ENCODE data around the gene NDST3. TPM values are rescaled to one million over a fixed set of nuclear protein-coding genes. Genes with fewer than 3 reads are reported as not detected.

The NDST3 gene
- total RNA-seq, 1 experiment from 2014 or later = 0.58 TPM

- no peak overlapping the region for H3K4me3 ChIP-seq
- no peak for DNase-seq (ENCODE audit: low read depth in 1 of 2, low spot score in 2 of 2)
- H3K36me3 ChIP-seq = no peaks in the 10 kb centered on the region
- peak overlapping the region; percentile 93 for H3K27ac ChIP-seq
- H3K9me3 ChIP-seq (replicated peaks) = no peaks in the 10 kb centered on the region
- H3K4me1 ChIP-seq (replicated peaks) = peaks cover 46% of the 10 kb centered on the region
- no peaks in the 10 kb centered on the region for H3K27me3 ChIP-seq (replicated peaks)
Observed at GRCh38 chr4:118173126-118173525, 138.8 kb downstream of the NDST3 start.

- DNase-seq (ENCODE audit: low read depth in 1 of 2, low spot score in 2 of 2) = peak; percentile 61 to 84
- Histone ChIP-seq H3K27ac (peak overlapping the region; percentile 93), H3K27me3 (replicated peaks) (no peaks in the 10 kb centered on the region), H3K4me1 (replicated peaks) (peaks cover 46% of the 10 kb centered on the region), H3K4me3 (no peak overlapping the region), H3K9me3 (replicated peaks) (no peaks in the 10 kb centered on the region), H3K36me3 (no peaks in the 10 kb centered on the region)
Observed at GRCh38 chr4:118173956-118174725, 139.9 kb downstream of the NDST3 start.

- peaks cover 47% of the 10 kb centered on the region for H3K4me1 ChIP-seq (replicated peaks)
- H3K27me3 ChIP-seq (replicated peaks) = no peaks in the 10 kb centered on the region
- peak overlapping the region; percentile 93 for H3K27ac ChIP-seq
- H3K4me3 ChIP-seq = no peak overlapping the region
- H3K9me3 ChIP-seq (replicated peaks) = no peaks in the 10 kb centered on the region
- DNase-seq (ENCODE audit: low read depth in 1 of 2, low spot score in 2 of 2) = peak in 1 of 2 experiments; percentile 18
- no peaks in the 10 kb centered on the region for H3K36me3 ChIP-seq
Observed at GRCh38 chr4:118175506-118175905, 141.2 kb downstream of the NDST3 start.

DNA sequence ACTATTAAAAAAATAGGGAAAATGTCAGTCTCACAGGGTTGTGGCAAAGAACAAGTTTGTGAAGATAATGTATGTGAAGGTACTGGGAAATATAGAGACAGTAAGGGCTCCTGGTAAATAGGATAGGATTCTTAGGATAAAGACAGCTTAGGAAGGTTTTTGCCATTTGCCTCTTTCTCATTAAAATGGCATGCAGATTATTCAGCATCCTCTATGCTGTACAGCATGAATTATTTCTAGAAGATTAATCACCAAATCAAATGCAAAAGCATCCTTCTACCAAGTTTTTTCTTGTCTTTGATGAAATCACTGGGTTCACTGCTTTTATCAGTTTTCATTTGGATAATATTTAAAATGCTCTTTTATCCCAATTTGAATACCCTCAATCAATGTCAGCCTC is 142.8 kb downstream of the NDST3 start:
- no peaks in the 10 kb centered on the region for H3K36me3 ChIP-seq
- no peak overlapping the region for H3K4me3 ChIP-seq
- H3K27me3 ChIP-seq (replicated peaks) = no peaks in the 10 kb centered on the region
- DNase-seq (ENCODE audit: low read depth in 1 of 2, low spot score in 2 of 2) = no peak
- H3K27ac ChIP-seq = no peak overlapping the region
- H3K9me3 ChIP-seq (replicated peaks) = no peaks in the 10 kb centered on the region
- peaks cover 36% of the 10 kb centered on the region for H3K4me1 ChIP-seq (replicated peaks)

DNA sequence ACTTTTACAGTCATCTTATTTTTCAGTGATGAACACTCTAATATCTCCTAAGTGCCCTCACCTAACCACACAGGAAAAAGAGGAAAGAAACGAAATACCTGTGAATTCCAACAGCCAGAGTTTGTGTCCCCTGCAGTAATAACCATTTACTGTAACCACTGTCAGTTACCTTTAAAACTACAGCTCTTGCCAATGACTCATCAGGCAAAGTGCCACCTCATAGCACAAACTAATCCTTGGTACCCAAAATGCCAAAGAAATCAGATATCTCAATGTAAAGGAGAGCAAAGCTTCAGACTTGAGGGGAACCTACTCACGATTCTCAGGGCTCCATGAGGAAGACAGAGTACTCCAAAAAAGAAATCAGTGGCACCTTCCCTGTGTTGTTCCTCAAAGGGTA is 146.5 kb downstream of the NDST3 start:
- H3K4me3 ChIP-seq = no peak overlapping the region

GRCh38 chr4:118190903-118191302 is 156.6 kb downstream of the NDST3 start:
- Histone ChIP-seq H3K4me1 (replicated peaks) (no peaks in the 10 kb centered on the region), H3K27me3 (replicated peaks) (no peaks in the 10 kb centered on the region), H3K4me3 (no peak overlapping the region), H3K27ac (no peak overlapping the region), H3K9me3 (replicated peaks) (no peaks in the 10 kb centered on the region), H3K36me3 (no peaks in the 10 kb centered on the region)
- DNase-seq (ENCODE audit: low read depth in 1 of 2, low spot score in 2 of 2) = no peak

More for the DNA sequence above, 146.5 kb downstream of the NDST3 start:
- no peaks in the 10 kb centered on the region for H3K36me3 ChIP-seq
- H3K4me1 ChIP-seq (replicated peaks) = peaks cover 5% of the 10 kb centered on the region
- no peak for DNase-seq (ENCODE audit: low read depth in 1 of 2, low spot score in 2 of 2)
- H3K9me3 ChIP-seq (replicated peaks) = no peaks in the 10 kb centered on the region
- no peak overlapping the region for H3K27ac ChIP-seq
- H3K27me3 ChIP-seq (replicated peaks) = no peaks in the 10 kb centered on the region

GRCh38 chr4:118193421-118193820 is 159.1 kb downstream of the NDST3 start:
- no peaks in the 10 kb centered on the region for H3K36me3 ChIP-seq
- H3K4me3 ChIP-seq = no peak overlapping the region
- no peaks in the 10 kb centered on the region for H3K27me3 ChIP-seq (replicated peaks)
- H3K4me1 ChIP-seq (replicated peaks) = no peaks in the 10 kb centered on the region
- no peak overlapping the region for H3K27ac ChIP-seq
- H3K9me3 ChIP-seq (replicated peaks) = no peaks in the 10 kb centered on the region
- no peak for DNase-seq (ENCODE audit: low read depth in 1 of 2, low spot score in 2 of 2)

DNA sequence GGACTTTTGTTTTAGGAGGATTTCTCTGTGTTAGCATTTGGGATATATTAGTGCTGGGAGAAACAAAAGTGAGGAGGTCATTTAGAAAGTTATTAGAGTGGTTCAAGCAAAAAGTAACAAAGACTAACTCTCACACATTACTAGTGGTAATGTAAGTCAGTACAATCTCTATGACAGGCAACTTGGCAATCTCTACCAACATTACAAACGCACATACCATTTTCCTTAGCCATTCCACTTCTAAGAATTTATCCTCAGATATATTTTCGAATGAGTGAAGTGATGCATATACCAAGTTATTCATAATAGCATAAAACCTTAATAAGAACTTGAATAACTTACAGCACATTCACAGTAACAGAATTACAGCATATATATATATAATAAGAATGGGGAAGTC is 172.3 kb downstream of the NDST3 start:
- Histone ChIP-seq H3K27ac (no peak overlapping the region), H3K36me3 (no peaks in the 10 kb centered on the region), H3K4me1 (replicated peaks) (no peaks in the 10 kb centered on the region), H3K27me3 (replicated peaks) (no peaks in the 10 kb centered on the region), H3K9me3 (replicated peaks) (no peaks in the 10 kb centered on the region; the same call in 1 of the 2 replicates), H3K4me3 (no peak overlapping the region)
- no peak for DNase-seq (ENCODE audit: low read depth in 1 of 2, low spot score in 2 of 2)

DNA sequence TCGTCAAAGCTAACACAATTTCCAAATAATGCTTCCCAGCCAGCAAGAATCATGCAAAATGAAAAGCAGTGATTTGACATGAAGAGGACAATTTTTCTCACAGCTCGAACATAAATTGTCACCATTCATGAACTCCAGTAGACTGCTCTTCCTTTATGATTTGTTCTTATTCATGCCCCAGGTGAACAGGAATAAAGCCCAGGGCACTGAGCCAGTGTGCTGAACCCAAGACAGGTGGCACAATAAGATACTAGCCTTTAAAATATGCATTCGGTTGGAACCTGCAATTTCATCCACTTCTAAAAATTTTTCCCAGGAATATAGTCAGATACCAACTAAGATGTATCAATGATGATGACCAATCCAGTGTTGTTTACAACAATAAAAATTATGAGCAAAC is 178.8 kb downstream of the NDST3 start:
- Histone ChIP-seq H3K4me1 (replicated peaks) (no peaks in the 10 kb centered on the region), H3K27ac (no peak overlapping the region), H3K36me3 (no peaks in the 10 kb centered on the region), H3K27me3 (replicated peaks) (no peaks in the 10 kb centered on the region), H3K9me3 (replicated peaks) (no peaks in the 10 kb centered on the region), H3K4me3 (no peak overlapping the region)
- no peak for DNase-seq (ENCODE audit: low read depth in 1 of 2, low spot score in 2 of 2)

GRCh38 chr4:118215826-118216225 is 181.5 kb downstream of the NDST3 start:
- H3K36me3 ChIP-seq = no peaks in the 10 kb centered on the region
- H3K27me3 ChIP-seq (replicated peaks) = no peaks in the 10 kb centered on the region
- DNase-seq (ENCODE audit: low read depth in 1 of 2, low spot score in 2 of 2) = no peak
- H3K9me3 ChIP-seq (replicated peaks) = no peaks in the 10 kb centered on the region
- H3K27ac ChIP-seq = no peak overlapping the region
- H3K4me1 ChIP-seq (replicated peaks) = no peaks in the 10 kb centered on the region
- H3K4me3 ChIP-seq = no peak overlapping the region

GRCh38 chr4:118221227-118221800 is 187.0 kb downstream of the NDST3 start:
- DNase-seq (ENCODE audit: low read depth in 1 of 2, low spot score in 2 of 2) = no peak
- H3K4me3 ChIP-seq = no peak overlapping the region
- no peaks in the 10 kb centered on the region for H3K36me3 ChIP-seq
- H3K27ac ChIP-seq = no peak overlapping the region
- no peaks in the 10 kb centered on the region for H3K4me1 ChIP-seq (replicated peaks)
- no peaks in the 10 kb centered on the region for H3K27me3 ChIP-seq (replicated peaks)
- H3K9me3 ChIP-seq (replicated peaks) = no peaks in the 10 kb centered on the region

GRCh38 chr4:118224243-118224829 is 190.1 kb downstream of the NDST3 start:
- no peaks in the 10 kb centered on the region for H3K9me3 ChIP-seq (replicated peaks)

GRCh38 chr4:118225511-118225910 is 191.2 kb downstream of the NDST3 start:
- Histone ChIP-seq H3K9me3 (replicated peaks) (no peaks in the 10 kb centered on the region), H3K27ac (no peak overlapping the region), H3K36me3 (no peaks in the 10 kb centered on the region), H3K4me1 (replicated peaks) (no peaks in the 10 kb centered on the region), H3K4me3 (no peak overlapping the region), H3K27me3 (replicated peaks) (no peaks in the 10 kb centered on the region)
- no peak for DNase-seq (ENCODE audit: low read depth in 1 of 2, low spot score in 2 of 2)

More at GRCh38 chr4:118224243-118224829, 190.1 kb downstream of the NDST3 start:
- no peak overlapping the region for H3K27ac ChIP-seq
- peak in 1 of 2 experiments; percentile 39 for DNase-seq (ENCODE audit: low read depth in 1 of 2, low spot score in 2 of 2)
- H3K27me3 ChIP-seq (replicated peaks) = no peaks in the 10 kb centered on the region
- no peaks in the 10 kb centered on the region for H3K36me3 ChIP-seq
- no peak overlapping the region for H3K4me3 ChIP-seq
- H3K4me1 ChIP-seq (replicated peaks) = no peaks in the 10 kb centered on the region

DNA sequence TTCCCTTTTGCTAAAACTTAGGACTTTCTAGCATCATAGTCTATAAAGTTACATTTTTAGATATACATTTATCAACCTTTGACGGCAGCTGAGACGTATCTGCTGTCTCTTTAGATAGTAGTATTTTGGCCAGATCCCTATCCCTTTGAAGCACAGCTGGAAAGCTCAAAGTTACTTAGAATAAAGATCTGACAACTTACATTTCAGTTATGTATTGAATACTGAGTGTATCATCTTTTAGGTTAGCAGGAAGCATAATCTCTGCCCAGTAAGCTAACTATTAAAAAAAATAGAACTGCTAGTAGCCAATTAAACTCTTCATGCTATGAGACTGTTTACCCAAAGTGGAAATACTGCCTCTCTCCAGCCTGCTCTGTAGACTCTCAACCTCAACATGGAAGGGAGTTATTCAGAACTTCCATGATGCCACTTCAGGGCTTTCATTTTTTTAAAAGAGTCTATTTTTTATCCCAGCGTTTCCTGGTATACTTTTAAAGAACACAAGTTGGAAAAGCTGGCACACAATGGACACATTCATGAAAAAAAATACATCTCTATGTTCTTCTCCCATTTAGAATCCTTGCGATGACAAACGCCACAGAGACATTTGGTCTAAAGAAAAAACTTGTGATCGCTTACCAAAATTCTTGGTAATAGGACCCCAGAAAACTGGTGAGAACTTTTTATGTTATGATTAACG is 192.2 kb downstream of the NDST3 start:
- Histone ChIP-seq H3K9me3 (replicated peaks) (no peaks in the 10 kb centered on the region), H3K27ac (no peak overlapping the region), H3K27me3 (replicated peaks) (no peaks in the 10 kb centered on the region), H3K36me3 (no peaks in the 10 kb centered on the region), H3K4me3 (no peak overlapping the region), H3K4me1 (replicated peaks) (no peaks in the 10 kb centered on the region)
- DNase-seq (ENCODE audit: low read depth in 1 of 2, low spot score in 2 of 2) = no peak
